ENCODE data around the gene PGBD5.

Gene PGBD5

GRCh38 chr1:230398856-230399255 is 27.3 kb downstream of the PGBD5 start:
- in situ Hi-C loops (cut with HindIII; ENCODE audit: low sequenced_read_pairs): no loop called here

- in situ Hi-C loops (cut with HindIII; ENCODE audit: low sequenced_read_pairs): no loop called here
Observed at GRCh38 chr1:230396966-230397365, 29.2 kb downstream of the PGBD5 start.

GRCh38 chr1:230395932-230396331 is 30.2 kb downstream of the PGBD5 start:
- in situ Hi-C loops (cut with HindIII; ENCODE audit: low sequenced_read_pairs): no loop called here

GRCh38 chr1:230394741-230395140 is 31.4 kb downstream of the PGBD5 start:
- in situ Hi-C loops (cut with HindIII; ENCODE audit: low sequenced_read_pairs): no loop called here

- in situ Hi-C loops (cut with HindIII; ENCODE audit: low sequenced_read_pairs): no loop called here
Observed at GRCh38 chr1:230394134-230394533, 32.0 kb downstream of the PGBD5 start.

- in situ Hi-C loops (cut with HindIII; ENCODE audit: low sequenced_read_pairs): no loop called here
Observed at GRCh38 chr1:230393722-230394121, 32.4 kb downstream of the PGBD5 start.

GRCh38 chr1:230392920-230393521 is 33.1 kb downstream of the PGBD5 start:
- in situ Hi-C loops (cut with HindIII; ENCODE audit: low sequenced_read_pairs): no loop called here

- in situ Hi-C loops (cut with HindIII; ENCODE audit: low sequenced_read_pairs): no loop called here
Observed at GRCh38 chr1:230392536-230392909, 33.6 kb downstream of the PGBD5 start.

- in situ Hi-C loops (cut with HindIII; ENCODE audit: low sequenced_read_pairs): no loop called here
Observed at GRCh38 chr1:230391776-230392535, 34.2 kb downstream of the PGBD5 start.

- in situ Hi-C loops (cut with HindIII; ENCODE audit: low sequenced_read_pairs): no loop called here
Observed at GRCh38 chr1:230390371-230390770, 35.8 kb downstream of the PGBD5 start.

- in situ Hi-C loops (cut with HindIII; ENCODE audit: low sequenced_read_pairs): no loop called here
Observed at GRCh38 chr1:230387876-230388275, 38.3 kb downstream of the PGBD5 start.

GRCh38 chr1:230387296-230387695 is 38.8 kb downstream of the PGBD5 start:
- in situ Hi-C loops (cut with HindIII; ENCODE audit: low sequenced_read_pairs): no loop called here

GRCh38 chr1:230386637-230387262 is 39.4 kb downstream of the PGBD5 start:
- in situ Hi-C loops (cut with HindIII; ENCODE audit: low sequenced_read_pairs): no loop called here

GRCh38 chr1:230385930-230386329 is 40.2 kb downstream of the PGBD5 start:
- in situ Hi-C loops (cut with HindIII; ENCODE audit: low sequenced_read_pairs): no loop called here

GRCh38 chr1:230385158-230385450 is 41.0 kb downstream of the PGBD5 start:
- in situ Hi-C loops (cut with HindIII; ENCODE audit: low sequenced_read_pairs): no loop called here

GRCh38 chr1:230384380-230385157 is 41.6 kb downstream of the PGBD5 start:
- in situ Hi-C loops (cut with HindIII; ENCODE audit: low sequenced_read_pairs): no loop called here

- in situ Hi-C loops (cut with HindIII; ENCODE audit: low sequenced_read_pairs): no loop called here
Observed at GRCh38 chr1:230383425-230383824, 42.7 kb downstream of the PGBD5 start.

- in situ Hi-C loops (cut with HindIII; ENCODE audit: low sequenced_read_pairs): no loop called here
Observed at GRCh38 chr1:230382001-230382491, 44.1 kb downstream of the PGBD5 start.

GRCh38 chr1:230381585-230381984 is 44.5 kb downstream of the PGBD5 start:
- in situ Hi-C loops (cut with HindIII; ENCODE audit: low sequenced_read_pairs): no loop called here

GRCh38 chr1:230381049-230381467 is 45.1 kb downstream of the PGBD5 start:
- in situ Hi-C loops (cut with HindIII; ENCODE audit: low sequenced_read_pairs): no loop called here

GRCh38 chr1:230379928-230380327 is 46.2 kb downstream of the PGBD5 start:
- in situ Hi-C loops (cut with HindIII; ENCODE audit: low sequenced_read_pairs): no loop called here

Measured in DLD1 (cell line).